Activated CD4-positive, alpha-beta T cell treated with anti-CD3 and anti-CD28 coated beads for 4 hours (primary cell): ENCODE data around the gene NUCKS1.
A peak's percentile ranks its signal among the peaks of the same experiment; 100 is the strongest.
"Not testable (repeated sequence)": the region's sequence is repeated elsewhere in the genome, so short reads cannot be mapped to it uniquely, and the experiment has no call there.

Experiments
- DNase-seq, 2 donors: peaks; one replicate each; pipeline ENCODE4 v3.0.0-alpha.2; 2020

Gene NUCKS1

DNA sequence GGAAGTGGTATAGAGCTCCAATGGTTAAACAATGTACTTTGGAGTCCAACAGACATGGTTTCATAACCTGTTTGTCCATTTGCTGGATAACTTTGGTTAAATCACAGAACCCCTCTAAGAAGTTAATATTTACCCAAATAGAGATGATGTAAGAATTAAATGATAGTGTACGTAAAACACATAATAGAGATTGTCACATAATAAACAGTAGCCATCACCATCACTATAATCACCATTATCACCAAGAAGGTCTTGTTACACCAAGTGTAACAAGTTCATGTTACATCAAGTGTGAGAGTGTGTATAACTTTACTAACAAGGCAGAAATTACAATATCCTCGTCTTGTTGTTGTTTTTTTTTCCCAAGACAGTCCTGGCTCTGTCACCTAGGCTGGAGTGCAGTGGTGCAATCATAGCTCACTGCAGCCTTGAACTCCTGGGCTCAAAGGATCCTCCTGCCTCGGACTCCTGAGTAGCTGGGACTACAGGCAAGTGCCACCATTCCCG is 23.3 kb downstream of the NUCKS1 start:
- no peak for DNase-seq

- no peak for DNase-seq
These were observed 24.5 kb downstream of the NUCKS1 start for GRCh38 chr1:205725514-205725913.

DNA sequence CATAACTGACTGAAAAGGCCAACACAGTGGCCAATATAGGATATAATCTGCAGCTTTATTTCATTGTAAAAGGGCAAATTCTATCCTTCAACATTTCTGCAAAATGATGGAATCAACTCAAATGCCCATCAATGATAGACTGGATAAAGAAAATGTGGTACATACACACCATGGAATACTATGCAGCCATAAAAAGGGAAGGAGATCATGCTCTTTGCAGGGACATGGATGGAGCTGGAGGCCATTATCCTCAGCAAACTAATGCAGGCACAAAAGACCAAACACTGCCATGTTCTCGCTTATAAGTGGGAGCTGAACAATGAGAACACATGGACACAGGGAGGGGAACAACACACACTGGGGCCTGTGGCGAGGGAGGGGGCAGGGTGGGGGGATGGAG is 29.2 kb downstream of the NUCKS1 start:
- not testable (repeated sequence) for DNase-seq

GRCh38 chr1:205719762-205720161 is 30.2 kb downstream of the NUCKS1 start:
- no peak for DNase-seq

DNA sequence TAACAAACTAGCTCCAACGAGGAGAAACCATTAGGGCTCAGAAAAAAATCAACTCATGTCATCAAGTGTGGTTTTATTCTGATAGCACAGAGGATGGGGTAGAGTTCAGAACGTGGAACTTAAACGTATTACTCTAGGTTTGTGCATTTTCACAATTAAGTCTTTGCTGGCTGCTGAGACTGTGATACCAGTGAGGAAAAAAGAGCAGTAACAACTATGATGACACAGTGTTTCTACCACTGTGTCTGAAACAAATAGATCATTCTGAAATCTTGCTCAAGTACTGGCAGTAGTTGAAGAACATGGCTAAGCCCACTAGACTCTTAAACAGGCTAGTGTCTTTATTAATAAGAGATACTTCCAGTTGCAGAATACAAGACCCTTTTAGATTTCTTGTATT is 31.0 kb downstream of the NUCKS1 start:
- no peak for DNase-seq

DNA sequence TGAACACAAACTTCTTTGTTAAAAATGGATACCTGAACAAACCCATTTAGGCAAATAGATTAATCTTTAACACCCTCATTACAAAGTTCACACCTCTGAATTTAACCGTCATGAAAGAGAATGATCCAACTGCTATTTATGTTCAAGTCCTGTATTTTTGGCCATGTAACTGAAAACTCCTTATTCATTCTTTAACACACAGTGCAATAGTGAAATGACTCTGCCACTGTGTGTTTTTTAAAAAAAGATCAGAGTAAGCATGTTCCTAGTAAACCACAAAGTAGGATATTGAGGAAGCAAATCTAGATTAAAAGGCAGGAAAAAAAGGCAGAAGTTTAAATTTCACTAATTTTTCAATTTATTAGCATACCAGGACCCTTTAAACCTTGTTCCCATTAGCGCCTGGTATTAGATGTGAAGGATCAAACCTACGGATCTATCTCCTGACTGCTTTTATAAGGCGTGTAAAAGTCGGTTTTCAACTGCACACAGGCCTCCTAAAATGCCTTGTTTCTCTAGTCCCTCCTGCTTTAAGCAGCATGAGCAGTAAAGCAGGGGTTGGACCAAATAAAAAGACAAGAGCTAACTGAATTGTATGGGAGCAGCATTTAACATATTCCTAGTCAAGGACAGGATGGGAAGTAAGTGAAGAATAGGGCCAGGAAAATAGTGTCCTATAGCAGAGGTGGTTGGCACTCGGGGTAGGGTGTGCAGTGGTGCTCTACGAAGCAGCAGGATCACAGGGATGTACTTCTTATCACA is 33.4 kb downstream of the NUCKS1 start:
- DNase-seq, result no peak

DNA sequence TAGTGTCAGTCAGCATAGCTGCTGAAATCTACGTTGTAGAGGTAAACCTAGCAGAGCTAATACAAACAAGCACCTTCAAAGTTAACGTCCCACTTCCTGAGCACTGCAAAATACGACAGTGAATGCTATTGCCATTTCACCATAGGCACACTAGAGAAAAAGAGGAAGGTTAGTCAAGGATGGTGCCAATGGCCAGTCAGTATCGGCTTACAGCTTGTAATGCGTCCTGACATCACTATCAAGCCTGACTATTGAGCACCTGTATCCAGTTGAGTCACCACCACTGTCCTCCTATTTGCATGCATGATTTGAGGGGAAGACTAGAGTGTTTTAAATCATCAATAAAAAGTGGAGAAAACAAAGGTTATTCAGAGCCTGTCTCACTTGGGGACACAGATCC is 34.4 kb downstream of the NUCKS1 start:
- DNase-seq, result no peak

GRCh38 chr1:205714906-205715246 is 35.1 kb downstream of the NUCKS1 start:
- DNase-seq, result no peak

DNA sequence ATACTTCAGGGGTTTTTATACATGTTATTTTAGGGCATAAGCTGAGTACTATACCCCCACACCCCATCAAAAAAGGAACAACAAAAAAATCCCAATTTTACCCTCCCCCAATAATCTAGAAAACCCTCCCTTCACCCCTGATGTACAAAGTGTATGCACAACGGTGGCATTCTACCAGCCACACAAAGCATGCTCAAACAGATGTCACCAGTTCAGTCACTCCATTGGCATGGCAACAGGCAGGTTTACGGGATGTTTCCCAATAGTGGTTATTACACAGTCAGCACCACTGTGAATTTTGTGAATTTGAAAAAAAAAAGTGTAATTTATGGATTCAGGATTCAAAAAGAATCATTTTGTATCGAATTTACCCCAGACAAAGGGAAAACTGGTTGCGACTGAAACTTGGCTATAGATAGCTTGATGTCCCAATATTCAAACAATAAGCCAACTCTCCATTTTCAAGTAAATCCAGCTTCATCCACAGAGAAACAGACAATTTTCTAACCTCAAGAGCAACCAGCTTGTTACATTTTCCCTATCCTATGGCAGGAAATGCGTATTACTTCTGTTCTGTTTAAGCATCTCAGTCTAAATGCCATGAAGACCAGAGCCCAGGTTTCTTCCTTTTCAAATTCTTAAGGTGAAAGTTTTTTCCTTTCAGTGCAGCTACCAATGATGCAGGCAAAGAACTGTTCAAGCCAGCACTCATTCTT is 35.6 kb downstream of the NUCKS1 start:
- DNase-seq, result no peak

DNA sequence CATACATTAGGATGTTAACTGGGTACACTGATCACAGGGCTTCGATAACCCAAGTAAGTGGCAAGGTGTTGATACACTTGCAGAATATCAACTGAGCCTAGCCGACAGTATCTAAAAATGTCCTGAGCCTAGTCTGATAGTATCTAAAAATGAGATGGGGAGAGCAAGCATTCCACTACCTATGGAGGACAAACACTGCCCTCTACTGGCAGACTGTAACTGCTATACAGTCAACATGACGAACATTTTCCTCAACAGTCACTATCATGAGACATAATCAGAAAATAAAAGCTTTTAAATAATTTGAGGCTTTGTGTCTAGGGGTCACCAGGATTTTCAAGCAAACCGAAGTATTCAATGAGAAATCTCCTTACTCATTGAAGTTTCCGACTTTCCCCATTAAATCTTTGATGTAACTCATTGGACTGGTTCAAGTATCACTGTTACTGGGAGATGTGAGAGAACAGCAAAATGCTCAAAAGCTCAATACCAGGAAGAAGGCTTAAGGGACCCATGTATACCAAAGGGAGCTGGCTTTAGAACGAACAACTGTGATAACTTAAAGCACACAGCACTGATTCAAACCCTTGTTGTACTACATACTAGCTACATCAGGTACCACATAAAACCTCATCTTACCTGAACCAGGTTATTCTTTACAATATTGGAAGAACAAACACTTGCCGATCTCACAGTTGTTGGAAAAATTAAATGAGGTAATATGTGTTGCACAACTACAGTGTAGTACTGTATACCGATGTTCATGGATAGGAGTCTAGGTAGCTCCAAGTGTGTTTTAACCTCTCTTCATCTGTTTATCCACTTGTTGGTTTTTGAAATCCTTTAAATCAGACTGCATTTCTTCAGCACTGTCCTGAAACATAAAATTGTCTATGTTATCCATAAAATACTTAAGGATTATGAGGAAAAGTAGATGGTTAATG is 38.6 kb downstream of the NUCKS1 start:
- peak; percentile 78 to 82 for DNase-seq

- DNase-seq, result no peak
These were observed 39.5 kb downstream of the NUCKS1 start for GRCh38 chr1:205710201-205711062.

DNA sequence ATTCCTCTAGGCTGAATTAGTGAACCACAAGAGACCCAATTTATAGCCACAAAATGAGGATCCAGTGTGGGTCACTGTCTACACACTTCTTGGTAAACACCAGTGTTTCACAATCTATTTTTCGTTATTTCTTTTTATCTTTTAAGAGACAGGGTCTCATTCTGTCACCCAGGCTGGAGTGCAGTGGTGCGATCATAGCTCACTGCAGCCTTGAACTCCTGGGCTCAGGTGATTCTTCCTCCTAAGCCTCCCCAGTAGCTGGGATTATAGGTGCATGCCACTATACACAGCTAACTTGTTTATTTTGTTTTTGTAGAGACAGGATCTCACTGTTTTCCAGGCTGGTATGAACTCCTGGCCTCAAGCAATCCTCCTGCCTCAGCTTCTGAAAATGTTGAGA is 40.3 kb downstream of the NUCKS1 start:
- no peak for DNase-seq

DNA sequence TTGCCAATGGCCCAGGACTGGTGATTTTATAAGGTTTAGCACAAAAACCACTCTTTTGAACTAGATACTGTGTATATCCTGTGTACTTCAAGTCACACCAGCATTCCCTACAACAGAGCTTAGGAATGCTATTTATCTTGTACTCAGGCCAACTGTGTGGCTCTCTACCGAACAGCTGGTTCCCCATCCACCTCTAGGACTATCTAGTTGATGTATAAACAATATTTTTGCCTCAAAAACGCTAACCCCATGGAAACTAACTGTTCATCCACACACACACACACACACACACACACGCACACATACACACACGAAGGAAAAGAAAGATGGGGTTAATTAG is 41.0 kb downstream of the NUCKS1 start:
- no peak for DNase-seq

- DNase-seq, result no peak
These were observed 43.1 kb downstream of the NUCKS1 start for GRCh38 chr1:205706601-205707502.

DNA sequence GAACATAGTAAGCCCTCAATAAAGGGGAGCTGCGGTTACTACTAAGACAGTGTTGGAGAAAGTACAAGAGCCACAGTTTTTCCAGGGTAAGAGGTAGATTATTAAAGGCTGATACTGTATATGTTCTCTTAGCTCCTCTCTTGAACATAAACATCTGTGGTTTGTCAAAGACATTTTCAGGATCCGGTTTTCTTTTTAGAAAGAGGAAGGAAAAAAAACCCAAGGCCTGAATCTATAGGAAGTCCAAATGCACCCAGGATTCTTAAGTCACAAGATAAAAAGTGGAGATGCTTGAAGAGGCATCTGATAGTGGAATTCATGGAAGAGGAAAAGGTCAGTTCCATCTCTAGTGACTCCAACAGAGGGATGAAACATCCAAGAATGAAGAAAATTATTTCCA is 45.1 kb downstream of the NUCKS1 start:
- DNase-seq, result no peak

- DNase-seq, result no peak
These were observed 46.9 kb downstream of the NUCKS1 start for GRCh38 chr1:205703072-205703471.

- DNase-seq, result no peak
These were observed 48.1 kb downstream of the NUCKS1 start for GRCh38 chr1:205701891-205702290.

DNA sequence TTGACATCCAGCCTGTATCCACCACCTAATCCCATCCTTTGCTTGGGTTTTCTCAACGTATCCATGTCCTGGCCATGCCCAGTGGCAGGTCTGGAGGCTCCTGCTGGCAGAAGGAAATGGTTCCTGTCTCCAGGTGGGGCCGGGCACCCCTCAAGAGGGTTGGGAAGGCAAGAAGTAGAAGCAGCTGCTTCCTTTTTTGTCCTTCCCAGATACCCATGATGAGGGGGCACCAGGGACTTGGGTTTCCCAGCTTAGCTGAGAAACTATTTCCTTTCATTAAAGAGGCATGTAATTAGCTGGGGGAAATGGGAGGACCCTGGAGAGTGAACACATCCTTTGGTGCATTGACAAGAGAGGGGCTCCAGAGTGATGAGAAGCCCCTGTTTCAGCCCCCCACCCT is 48.6 kb downstream of the NUCKS1 start:
- DNase-seq, result no peak

DNA sequence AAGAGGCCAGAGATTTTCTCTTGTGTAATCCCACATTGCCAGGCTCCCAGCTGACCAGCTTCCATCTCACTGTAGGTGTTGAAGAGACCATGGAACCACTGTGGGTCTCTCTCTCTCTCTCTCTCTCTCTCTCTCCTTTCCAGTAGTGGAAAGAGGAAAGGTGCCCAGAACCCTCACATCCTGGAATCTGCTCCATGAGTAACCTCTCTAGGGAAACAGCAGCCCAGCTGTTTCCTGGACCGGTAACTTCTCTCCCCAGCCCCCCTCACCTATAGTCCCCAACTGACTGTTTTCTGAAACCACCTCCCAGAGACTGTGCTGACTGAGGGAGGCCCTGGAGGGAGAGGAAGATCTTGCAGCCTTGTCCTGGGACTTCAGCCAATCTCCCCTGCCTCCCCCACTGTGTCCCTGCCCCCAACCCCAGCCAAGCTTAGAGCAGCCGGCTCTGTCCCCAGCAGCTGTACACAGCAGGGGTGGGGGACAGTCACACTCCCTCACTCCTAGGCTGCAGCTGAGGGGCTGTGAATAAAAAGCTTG is 49.0 kb downstream of the NUCKS1 start:
- DNase-seq, result no peak

DNA sequence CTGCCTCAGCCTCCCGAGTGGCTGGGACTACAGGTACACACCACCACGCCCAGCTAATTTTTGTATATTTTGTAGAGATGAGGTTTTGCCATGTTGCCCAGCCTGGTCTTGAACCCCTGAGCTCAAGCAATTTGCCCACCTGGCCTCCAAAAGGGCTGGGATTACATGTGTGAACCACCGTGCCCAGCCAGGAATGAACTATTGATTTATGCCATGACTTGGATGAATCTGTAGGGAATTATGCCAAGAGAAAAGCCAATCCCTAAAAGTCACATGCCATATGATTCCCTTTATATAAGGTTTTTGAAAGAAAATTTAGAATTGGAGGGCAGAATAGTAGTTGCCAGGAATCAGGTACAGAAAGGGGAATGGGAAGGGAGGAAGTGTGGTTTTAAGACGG is 50.6 kb downstream of the NUCKS1 start:
- DNase-seq, result no peak

DNA sequence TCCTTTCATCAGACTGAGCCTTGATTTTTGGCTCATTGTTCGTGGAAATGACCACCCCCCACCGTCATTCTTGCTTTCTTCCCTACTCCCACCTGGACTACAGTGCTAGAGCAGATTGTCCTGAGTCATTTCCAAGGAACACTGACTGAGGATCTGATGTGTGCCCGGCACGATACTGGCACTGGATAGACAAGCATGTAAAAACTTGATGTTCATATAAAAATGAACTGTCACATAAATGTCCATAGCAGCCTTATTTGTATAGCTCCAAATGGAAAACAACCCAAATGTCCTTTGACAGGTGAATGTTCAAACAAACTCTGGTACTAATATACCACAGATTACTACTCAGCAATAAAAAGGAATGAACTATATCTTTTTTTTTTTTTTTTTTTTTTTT is 51.1 kb downstream of the NUCKS1 start:
- no peak for DNase-seq
